WERI-Rb-1 (cell line): Measurements from ENCODE around the gene ETFA.
"Not testable (repeated sequence)": the region's sequence is repeated elsewhere in the genome, so short reads cannot be mapped to it uniquely, and the experiment has no call there.

Experiments used
- DNase-seq: peaks from one replicate; pipeline ENCODE4 v3.0.0-alpha.2; 2020
- H3K27ac ChIP-seq: fragments of 250-450 bp; sonication (Bioruptor Pico); 2 replicates; pipeline ENCODE4 v1.5.1; 2020; ENCODE audit warnings: mild to moderate bottlenecking, moderate library complexity
- H3K27me3 ChIP-seq: fragments of 250-450 bp; sonication (Bioruptor Pico); 2 replicates; pipeline ENCODE4 v1.5.1; 2021; ENCODE audit warnings: mild to moderate bottlenecking, low read depth, moderate library complexity; ENCODE audit not compliant: insufficient read depth, severe bottlenecking
- H3K36me3 ChIP-seq: fragments of 250-450 bp; sonication (Bioruptor Pico); 2 replicates; pipeline ENCODE4 v1.5.1; 2020; ENCODE audit warnings: mild to moderate bottlenecking, moderate library complexity
- H3K4me3 ChIP-seq: 2 replicates; pipeline ENCODE4 v1.5.1; 2011; ENCODE audit warnings: low read depth, mild to moderate bottlenecking, control low read depth, low read length
- H3K9me3 ChIP-seq: fragments of 250-450 bp; sonication (Bioruptor Pico); 2 replicates; pipeline ENCODE4 v1.5.1; 2021; ENCODE audit warnings: mild to moderate bottlenecking, moderate library complexity; ENCODE audit not compliant: severe bottlenecking
- TF ChIP-seq, protein P1 (sequence below): IDR thresholded peaks from 2 replicates; pipeline ENCODE4 v1.5.1; 2011; ENCODE audit warnings: low read depth, mild to moderate bottlenecking, control low read depth, inconsistent platforms, low read length

The ETFA gene

DNA sequence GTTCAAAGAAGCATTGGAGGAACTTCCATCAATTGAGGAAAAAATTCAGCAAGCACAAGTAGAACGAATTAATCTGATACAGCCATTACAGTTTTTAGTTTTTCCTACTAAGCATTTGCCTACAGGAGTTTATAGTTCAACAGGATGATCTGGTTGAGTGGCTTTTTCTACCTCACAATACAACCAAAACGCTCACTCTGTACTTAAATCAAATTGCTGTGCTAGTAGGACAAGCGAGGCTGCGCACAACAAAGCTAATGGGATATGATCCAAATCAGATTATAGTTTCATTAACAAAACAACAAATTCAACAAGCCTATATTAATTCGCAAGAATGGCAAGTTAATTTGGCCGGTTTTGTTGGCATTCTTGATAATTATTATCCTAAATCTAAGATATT, 44.2 kb downstream of the ETFA start:
- Histone ChIP-seq H3K4me3 (no peak overlapping the region), H3K9me3 (peaks cover 23% of the 10 kb centered on the region), H3K27ac (no peak overlapping the region), H3K36me3 (peaks cover 76% of the 10 kb centered on the region), H3K27me3 (no peaks in the 10 kb centered on the region)
- TF ChIP-seq, protein P1, sequence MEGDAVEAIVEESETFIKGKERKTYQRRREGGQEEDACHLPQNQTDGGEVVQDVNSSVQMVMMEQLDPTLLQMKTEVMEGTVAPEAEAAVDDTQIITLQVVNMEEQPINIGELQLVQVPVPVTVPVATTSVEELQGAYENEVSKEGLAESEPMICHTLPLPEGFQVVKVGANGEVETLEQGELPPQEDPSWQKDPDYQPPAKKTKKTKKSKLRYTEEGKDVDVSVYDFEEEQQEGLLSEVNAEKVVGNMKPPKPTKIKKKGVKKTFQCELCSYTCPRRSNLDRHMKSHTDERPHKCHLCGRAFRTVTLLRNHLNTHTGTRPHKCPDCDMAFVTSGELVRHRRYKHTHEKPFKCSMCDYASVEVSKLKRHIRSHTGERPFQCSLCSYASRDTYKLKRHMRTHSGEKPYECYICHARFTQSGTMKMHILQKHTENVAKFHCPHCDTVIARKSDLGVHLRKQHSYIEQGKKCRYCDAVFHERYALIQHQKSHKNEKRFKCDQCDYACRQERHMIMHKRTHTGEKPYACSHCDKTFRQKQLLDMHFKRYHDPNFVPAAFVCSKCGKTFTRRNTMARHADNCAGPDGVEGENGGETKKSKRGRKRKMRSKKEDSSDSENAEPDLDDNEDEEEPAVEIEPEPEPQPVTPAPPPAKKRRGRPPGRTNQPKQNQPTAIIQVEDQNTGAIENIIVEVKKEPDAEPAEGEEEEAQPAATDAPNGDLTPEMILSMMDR = no peak
- DNase-seq = no peak

DNA sequence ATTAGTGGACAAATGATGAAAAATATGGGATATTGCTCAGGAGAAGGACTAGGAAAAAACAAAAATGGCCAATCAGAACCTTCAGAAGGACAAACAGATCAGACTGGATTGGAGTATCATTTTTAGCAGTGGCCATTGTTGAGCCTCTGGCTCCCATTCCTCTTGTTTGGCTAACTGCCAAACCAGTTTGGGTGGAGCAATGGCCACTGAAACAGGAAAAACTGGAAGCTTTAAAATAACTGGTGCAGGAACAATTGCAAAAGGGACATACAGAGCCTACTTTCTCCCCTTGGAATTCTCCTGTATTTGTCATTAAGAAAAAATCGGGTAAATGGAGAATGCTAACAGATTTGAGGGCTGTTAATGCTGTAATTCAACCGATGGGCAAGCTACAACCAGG, 45.5 kb downstream of the ETFA start:
- not testable (repeated sequence) for DNase-seq, H3K4me3 ChIP-seq, H3K27ac ChIP-seq, H3K27me3 ChIP-seq
- peaks cover 23% of the 10 kb centered on the region for H3K9me3 ChIP-seq
- H3K36me3 ChIP-seq = peaks cover 78% of the 10 kb centered on the region

DNA sequence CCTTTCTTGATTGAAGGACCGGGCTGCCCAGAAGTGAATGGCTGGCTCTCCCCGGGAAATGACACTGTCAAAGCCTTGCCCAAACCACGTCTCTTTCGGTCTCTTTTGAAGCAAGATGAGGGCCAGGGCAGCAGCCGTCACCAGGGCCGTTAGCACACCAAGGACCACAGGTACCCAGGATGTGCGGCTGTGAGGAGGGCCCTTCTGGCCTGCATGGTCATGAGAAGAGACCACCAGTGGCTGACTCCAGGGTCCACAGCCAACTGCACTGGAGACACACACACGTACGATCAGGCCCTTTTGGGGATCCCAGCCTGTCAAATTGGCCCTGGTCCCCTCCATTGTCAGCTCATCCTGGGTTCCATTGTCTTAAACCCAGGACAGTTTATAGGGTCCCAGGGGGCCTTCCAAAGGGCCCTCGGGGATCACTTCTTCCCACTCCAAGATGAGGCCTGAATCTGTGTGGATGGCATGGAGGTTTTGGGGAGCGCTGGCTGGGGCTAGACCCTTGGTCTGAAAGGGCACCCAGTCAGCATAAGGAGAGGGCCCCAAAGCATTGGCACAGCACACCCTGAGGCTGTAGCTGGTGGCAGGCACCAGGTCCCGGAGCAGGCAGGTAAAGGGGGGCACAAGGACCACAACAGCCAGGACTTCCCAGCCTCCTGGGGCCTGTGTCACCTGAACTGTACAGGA, 50.9 kb downstream of the ETFA start:
- H3K27me3 ChIP-seq = no peaks in the 10 kb centered on the region
- DNase-seq = no peak
- TF ChIP-seq, protein P1 = no peak
- no peak overlapping the region for H3K4me3 ChIP-seq
- H3K9me3 ChIP-seq = peaks cover 13% of the 10 kb centered on the region
- H3K36me3 ChIP-seq = peaks cover 65% of the 10 kb centered on the region
- no peak overlapping the region for H3K27ac ChIP-seq

DNA sequence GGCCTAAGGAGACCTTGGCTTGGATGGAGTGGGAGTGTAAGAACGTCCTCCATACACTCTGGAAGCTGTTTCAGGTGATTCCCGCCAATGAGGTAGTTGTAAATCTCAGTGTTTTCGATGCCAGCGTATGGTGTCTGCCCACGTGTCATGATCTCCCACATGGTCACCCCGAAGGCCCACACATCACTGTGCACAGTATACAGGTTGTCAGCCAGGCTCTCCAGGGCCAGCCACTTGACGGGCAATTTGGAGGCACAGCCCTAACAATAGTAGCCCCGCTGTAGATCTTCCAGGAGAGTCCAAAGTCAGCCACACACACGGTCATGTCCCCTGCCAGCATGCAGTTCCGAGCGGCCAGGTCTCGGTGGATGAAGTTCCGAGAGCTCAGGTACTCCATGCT, 51.9 kb downstream of the ETFA start:
- H3K27me3 ChIP-seq = no peaks in the 10 kb centered on the region
- no peak for DNase-seq
- H3K36me3 ChIP-seq = peaks cover 63% of the 10 kb centered on the region
- H3K27ac ChIP-seq = no peak overlapping the region
- H3K4me3 ChIP-seq = no peak overlapping the region
- TF ChIP-seq, protein P1 = no peak
- peaks cover 12% of the 10 kb centered on the region for H3K9me3 ChIP-seq

DNA sequence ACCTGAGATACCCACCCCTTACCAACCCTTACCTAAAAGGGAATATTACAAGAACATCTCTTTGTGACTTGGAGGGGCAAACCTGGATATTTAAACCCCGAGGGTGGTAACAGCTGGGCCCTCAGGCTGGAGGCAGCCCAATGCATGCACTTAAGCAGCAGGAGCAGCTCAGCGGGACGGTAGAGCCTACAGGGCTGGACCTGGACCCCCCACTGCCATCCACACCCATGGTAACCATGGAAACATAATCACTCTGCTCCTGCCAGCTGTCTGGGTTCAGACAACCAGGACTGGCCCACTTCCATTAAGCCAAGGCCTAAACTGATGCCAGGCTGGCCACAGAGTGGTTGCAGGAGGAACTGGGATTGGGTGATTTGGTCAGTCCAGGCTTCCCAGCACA, 52.8 kb downstream of the ETFA start:
- Histone ChIP-seq H3K36me3 (peaks cover 56% of the 10 kb centered on the region), H3K4me3 (no peak overlapping the region), H3K27ac (no peak overlapping the region), H3K9me3 (peaks cover 10% of the 10 kb centered on the region), H3K27me3 (no peaks in the 10 kb centered on the region)
- TF ChIP-seq, protein P1 = no peak
- peak; percentile 55 for DNase-seq

DNA sequence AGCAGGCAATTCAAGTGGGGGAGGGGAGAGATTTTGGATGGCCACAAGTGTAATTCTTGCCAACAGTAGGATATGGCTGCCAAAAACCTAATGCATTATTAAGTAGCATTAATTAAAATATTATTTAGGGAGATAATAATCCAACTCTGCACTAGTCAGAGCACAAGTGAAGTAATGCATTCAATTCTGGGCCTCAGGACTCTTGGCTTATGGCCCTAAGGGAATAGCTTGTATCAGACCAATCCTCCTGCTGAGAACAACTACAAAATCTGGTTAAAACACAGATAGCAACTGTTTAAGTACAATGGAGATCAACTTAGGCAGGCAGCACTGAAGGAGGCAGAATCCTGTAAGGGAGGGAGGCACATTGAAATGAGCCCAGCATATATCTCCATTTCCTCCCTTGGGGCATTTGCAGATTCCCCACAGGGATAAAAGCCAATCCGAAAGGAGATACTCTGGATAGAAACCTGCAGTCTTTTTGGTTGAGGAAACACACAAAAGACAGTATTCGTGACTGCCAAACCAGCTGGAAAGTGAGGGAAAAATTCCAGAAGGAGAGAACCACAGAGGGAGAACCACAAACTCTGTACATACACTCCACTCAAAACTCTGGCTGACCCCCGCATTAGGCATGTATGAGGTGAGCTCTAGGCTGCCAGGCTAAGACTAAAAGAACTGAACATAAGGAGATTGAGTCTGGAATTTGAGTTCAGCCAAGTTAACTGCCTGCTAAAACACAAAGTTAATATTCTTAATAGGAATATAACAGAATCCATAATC, 57.4 kb downstream of the ETFA start:
- no peak overlapping the region for H3K4me3 ChIP-seq
- H3K9me3 ChIP-seq = peaks cover 4% of the 10 kb centered on the region
- peak overlapping the region; percentile 50 for H3K27ac ChIP-seq
- peaks cover 15% of the 10 kb centered on the region for H3K36me3 ChIP-seq
- TF ChIP-seq, protein P1 = no peak
- DNase-seq = no peak
- H3K27me3 ChIP-seq = no peaks in the 10 kb centered on the region
